Activated CD8-positive, alpha-beta T cell treated with anti-CD3 and anti-CD28 coated beads for 36 hours (primary cell): ENCODE measurements around the gene GSDME. TPM values are rescaled to one million over a fixed set of nuclear protein-coding genes. Genes with fewer than 3 reads are reported as not detected.

ENCODE experiments used
- ATAC-seq: fragments of 200-7000 bp; cut with Tn5 transposase; one replicate; pipeline ENCODE4 v1.10.0; 2021; ENCODE audit warnings: mild to moderate bottlenecking, moderate library complexity
- CTCF ChIA-PET: fragments of 350-600 bp; sonication (Branson Sonifier 250); formaldehyde crosslinking; loops from one replicate; lab custom pipeline; 2021; ENCODE audit warnings: antibody characterized with exemption; lab: Charles Lee
- POLR2A ChIA-PET: fragments of 350-600 bp; sonication (Branson Sonifier 250); formaldehyde crosslinking; loops from one replicate; lab custom pipeline; 2021; ENCODE audit warnings: antibody characterized with exemption; lab: Charles Lee
- DNase-seq: peaks from one replicate; pipeline ENCODE4 v3.0.0-alpha.2; 2020
- H3K27ac Mint-ChIP-seq: one replicate; pipeline ENCODE4 v1.8.0; 2021; ENCODE audit warnings: mild to moderate bottlenecking, mixed read lengths
- H3K27me3 Mint-ChIP-seq: one replicate; pipeline ENCODE4 v1.8.0; 2021; ENCODE audit warnings: mixed read lengths
- H3K36me3 Mint-ChIP-seq: one replicate; pipeline ENCODE4 v1.8.0; 2021; ENCODE audit warnings: low read depth, mixed read lengths
- H3K4me1 Mint-ChIP-seq: one replicate; pipeline ENCODE4 v1.8.0; 2021; ENCODE audit warnings: low read depth, mixed read lengths
- H3K4me3 Mint-ChIP-seq: one replicate; pipeline ENCODE4 v1.8.0; 2021; ENCODE audit warnings: mild to moderate bottlenecking, moderate library complexity, mixed read lengths
- H3K9me3 Mint-ChIP-seq: one replicate; pipeline ENCODE4 v1.8.0; 2021; ENCODE audit warnings: mixed read lengths
- intact Hi-C: fragments of 100-400 bp; cut with micrococcal nuclease; formaldehyde crosslinking; loops from one replicate; pipeline ENCODE4 v1.10.0; 2022
- total RNA-seq, 2 experiments: library from RNA; stranded (reverse); gene quantifications; one replicate each; pipeline ENCODE4 v1.2.3, GENCODE V29; 2021
- TF ChIP-seq, protein P1 (sequence below): fragments of 200-600 bp; IDR thresholded peaks from one replicate; pipeline ENCODE4 v1.8.0; 2022; ENCODE audit warnings: antibody characterized with exemption, mild to moderate bottlenecking

Gene GSDME
- total RNA-seq, 2 experiments from 2014 or later, result 5.2 to 6.1 TPM

DNA sequence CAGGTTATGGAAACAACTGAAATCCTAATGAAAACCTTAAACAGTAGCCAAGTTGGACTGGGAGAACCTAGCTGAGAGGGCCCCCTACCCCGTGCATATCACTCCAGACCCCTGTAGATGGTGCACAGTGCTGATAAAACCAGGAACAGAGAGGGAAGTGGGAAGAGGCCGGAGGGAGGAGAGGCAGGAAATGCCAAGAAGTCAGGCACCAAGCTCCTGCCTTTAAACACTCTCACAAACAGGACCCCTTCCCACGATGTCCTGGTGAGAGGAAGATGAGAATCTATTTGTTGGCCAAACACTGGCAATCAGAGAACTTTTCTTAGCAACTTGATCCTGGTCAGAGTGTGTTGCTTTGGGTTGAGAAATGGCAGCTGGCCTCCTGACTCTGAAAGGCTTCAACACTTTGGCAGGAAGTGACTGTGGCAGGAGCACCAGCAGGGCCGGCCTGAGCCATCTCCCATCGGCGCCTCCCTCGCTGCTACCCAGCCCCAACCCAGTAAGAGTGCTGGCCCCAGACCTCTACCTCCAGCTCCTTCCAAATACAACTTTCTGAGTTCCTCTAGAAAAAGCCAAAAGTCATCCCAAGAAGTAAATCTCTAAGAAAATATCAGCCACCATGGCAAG, 39.5 kb downstream of the GSDME start:
- TF ChIP-seq, protein P1, sequence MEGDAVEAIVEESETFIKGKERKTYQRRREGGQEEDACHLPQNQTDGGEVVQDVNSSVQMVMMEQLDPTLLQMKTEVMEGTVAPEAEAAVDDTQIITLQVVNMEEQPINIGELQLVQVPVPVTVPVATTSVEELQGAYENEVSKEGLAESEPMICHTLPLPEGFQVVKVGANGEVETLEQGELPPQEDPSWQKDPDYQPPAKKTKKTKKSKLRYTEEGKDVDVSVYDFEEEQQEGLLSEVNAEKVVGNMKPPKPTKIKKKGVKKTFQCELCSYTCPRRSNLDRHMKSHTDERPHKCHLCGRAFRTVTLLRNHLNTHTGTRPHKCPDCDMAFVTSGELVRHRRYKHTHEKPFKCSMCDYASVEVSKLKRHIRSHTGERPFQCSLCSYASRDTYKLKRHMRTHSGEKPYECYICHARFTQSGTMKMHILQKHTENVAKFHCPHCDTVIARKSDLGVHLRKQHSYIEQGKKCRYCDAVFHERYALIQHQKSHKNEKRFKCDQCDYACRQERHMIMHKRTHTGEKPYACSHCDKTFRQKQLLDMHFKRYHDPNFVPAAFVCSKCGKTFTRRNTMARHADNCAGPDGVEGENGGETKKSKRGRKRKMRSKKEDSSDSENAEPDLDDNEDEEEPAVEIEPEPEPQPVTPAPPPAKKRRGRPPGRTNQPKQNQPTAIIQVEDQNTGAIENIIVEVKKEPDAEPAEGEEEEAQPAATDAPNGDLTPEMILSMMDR, result no peak
- DNase-seq, result no peak
- intact Hi-C loops, result no loop called here
- Mint-ChIP-seq H3K4me3 (no peak overlapping the region), H3K36me3 (no peaks in the 10 kb centered on the region), H3K9me3 (no peaks in the 10 kb centered on the region), H3K27ac (no peak overlapping the region), H3K4me1 (peaks cover 6% of the 10 kb centered on the region), H3K27me3 (peaks cover 32% of the 10 kb centered on the region)
- CTCF ChIA-PET, result interaction anchor here (1.6 kb wide), 1 partner anchor 376 kb away, joined by 4 read pairs; no protein-coding TSS in a partner anchor
- no peak for ATAC-seq
- POLR2A ChIA-PET, result no interaction called here

GRCh38 chr7:24717247-24717622, 40.0 kb downstream of the GSDME start:
- H3K4me1 Mint-ChIP-seq, result peaks cover 6% of the 10 kb centered on the region
- ATAC-seq (no peak), DNase-seq (no peak)
- ChIA-PET POLR2A (no interaction called here), CTCF (interaction anchor here (1.6 kb wide), 1 partner anchor 376 kb away, joined by 4 read pairs; no protein-coding TSS in a partner anchor)
- H3K36me3 Mint-ChIP-seq, result no peaks in the 10 kb centered on the region
- TF ChIP-seq, protein P1, result no peak
- no peak overlapping the region for H3K27ac Mint-ChIP-seq
- H3K4me3 Mint-ChIP-seq, result no peak overlapping the region
- intact Hi-C loops, result no loop called here
- H3K9me3 Mint-ChIP-seq, result no peaks in the 10 kb centered on the region
- peaks cover 33% of the 10 kb centered on the region for H3K27me3 Mint-ChIP-seq

DNA sequence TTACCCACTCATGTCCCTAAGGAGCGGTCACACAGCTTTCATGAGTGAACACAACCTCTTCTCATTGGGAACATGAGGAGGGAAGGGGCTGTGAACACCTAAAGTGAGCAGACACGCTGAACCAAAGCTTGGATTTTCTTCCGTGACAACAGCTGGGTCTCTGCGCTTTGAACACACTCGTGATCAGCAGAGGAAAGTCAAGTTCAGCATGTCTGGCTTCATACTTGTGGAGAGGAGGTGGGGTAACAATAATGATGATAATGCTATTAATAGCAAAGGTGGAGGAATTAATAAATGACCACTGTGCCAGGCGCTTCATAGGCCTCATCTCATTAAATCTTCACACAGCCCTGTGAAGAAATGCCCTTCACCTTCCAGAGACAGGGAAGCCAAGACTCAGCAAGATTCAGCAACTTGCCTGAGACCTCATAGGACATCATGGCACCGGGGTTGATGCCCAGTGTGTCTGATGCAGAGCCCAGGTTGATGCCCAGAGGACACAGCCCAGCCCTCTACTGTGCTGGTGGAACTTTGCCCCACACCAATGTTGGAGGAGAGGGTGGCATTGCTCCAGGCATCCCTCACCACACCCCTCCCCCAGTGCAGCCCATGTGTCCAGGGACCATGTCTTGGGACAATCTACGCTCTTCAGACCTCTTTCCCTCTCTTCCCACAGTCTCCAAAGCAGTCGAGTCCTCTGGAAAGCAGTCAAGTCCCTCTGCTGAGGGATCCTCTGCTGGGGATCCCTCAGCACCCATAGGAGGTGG, 40.6 kb downstream of the GSDME start:
- ChIA-PET CTCF (interaction anchor here (0.8 to 1.2 kb wide), 4 partner anchors 19 to 378 kb away, joined by 3 read pairs; no protein-coding TSS in a partner anchor), POLR2A (no interaction called here)
- Mint-ChIP-seq H3K4me1 (peaks cover 6% of the 10 kb centered on the region), H3K27ac (no peak overlapping the region), H3K9me3 (no peaks in the 10 kb centered on the region), H3K36me3 (no peaks in the 10 kb centered on the region), H3K4me3 (no peak overlapping the region), H3K27me3 (peaks cover 34% of the 10 kb centered on the region)
- ATAC-seq (no peak), DNase-seq (no peak)
- intact Hi-C loops, result no loop called here
- TF ChIP-seq, protein P1, result no peak

DNA sequence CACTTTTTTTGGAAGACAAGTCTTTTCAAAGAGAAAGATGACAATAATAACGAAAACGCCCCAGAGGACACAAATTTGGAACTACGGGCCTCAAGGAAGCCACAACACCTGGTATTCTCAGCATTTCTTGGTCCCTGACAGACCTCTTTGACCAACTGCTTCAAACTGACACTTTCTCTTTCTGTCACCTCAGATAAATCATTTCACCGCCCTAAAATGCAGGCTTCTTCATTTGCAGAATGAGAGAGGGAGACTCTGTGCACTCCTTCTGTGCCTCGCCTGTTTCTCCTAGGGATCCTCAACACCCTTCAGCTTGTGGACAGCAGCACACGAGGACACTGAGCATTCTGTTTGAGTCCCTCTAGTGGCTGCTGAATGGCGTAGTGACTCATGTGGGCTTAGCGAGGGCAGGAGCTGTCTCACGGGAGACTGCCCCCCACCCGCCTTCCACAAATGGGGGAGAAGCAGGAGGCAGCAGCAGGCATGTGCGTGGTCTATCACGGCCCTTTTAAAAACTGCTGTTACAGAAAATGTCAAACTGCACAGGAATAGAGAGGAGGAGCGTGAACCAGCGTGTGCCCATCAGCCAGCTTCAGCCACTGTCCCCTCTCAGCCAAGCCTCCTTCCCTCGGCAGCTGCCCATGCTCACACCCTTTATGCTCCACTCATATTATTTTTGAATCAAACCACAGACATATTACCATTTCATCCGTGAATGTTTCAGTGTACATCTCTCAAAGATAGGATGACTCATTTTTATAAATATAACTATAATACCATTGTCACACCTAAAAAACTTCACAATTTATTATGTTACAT, 41.4 kb downstream of the GSDME start:
- Mint-ChIP-seq H3K27ac (no peak overlapping the region), H3K4me3 (no peak overlapping the region), H3K36me3 (no peaks in the 10 kb centered on the region), H3K9me3 (no peaks in the 10 kb centered on the region), H3K27me3 (peaks cover 34% of the 10 kb centered on the region), H3K4me1 (peaks cover 6% of the 10 kb centered on the region)
- TF ChIP-seq, protein P1, result peak; percentile 41
- ATAC-seq (peak; percentile 70), DNase-seq (peak; percentile 28)
- POLR2A ChIA-PET, result no interaction called here
- CTCF ChIA-PET, result interaction anchor here (0.6 to 1.2 kb wide), 6 partner anchors 18 to 379 kb away, joined by 3 to 7 read pairs (median 3); no protein-coding TSS in a partner anchor
- intact Hi-C loops, result no loop called here
